GM23248 (cell line): Measurements from ENCODE around the gene ISL1. TPM values are rescaled to one million over a fixed set of nuclear protein-coding genes. Genes with fewer than 3 reads are reported as not detected.

Source experiments
- DNase-seq: peaks from one replicate; pipeline ENCODE4 v3.0.0-alpha.2; 2015
- H2AFZ ChIP-seq: fragments of 200-600 bp; sonication (generic); 2 replicates; pipeline ENCODE4 v1.6.1; 2016; ENCODE audit warnings: antibody characterized with exemption
- H3F3A ChIP-seq: fragments of 200-600 bp; sonication (generic); 2 replicates; pipeline ENCODE4 v1.6.1; 2016; ENCODE audit warnings: mild to moderate bottlenecking, antibody characterized with exemption, mixed run types; ENCODE audit not compliant: insufficient read depth
- H3K27ac ChIP-seq: fragments of 200-600 bp; sonication (generic); 2 replicates; pipeline ENCODE4 v1.5.1; 2016; ENCODE audit warnings: mild to moderate bottlenecking
- H3K27me3 ChIP-seq: fragments of 200-600 bp; sonication (generic); replicated peaks from 2 replicates; pipeline ENCODE4 v1.6.1; 2016; ENCODE audit warnings: mild to moderate bottlenecking; ENCODE audit not compliant: insufficient read depth
- H3K36me3 ChIP-seq: fragments of 200-600 bp; sonication (generic); 2 replicates; pipeline ENCODE4 v1.6.1; 2016; ENCODE audit warnings: low read depth, mild to moderate bottlenecking
- H3K4me1 ChIP-seq: fragments of 200-600 bp; sonication (generic); 2 replicates; pipeline ENCODE4 v1.6.1; 2016; ENCODE audit warnings: mild to moderate bottlenecking; ENCODE audit not compliant: insufficient read depth
- H3K4me2 ChIP-seq: fragments of 200-600 bp; sonication (generic); one replicate; pipeline ENCODE4 v1.6.1; 2016; ENCODE audit warnings: mild to moderate bottlenecking; ENCODE audit not compliant: unreplicated experiment
- H3K4me3 ChIP-seq: fragments of 200-600 bp; sonication (generic); 2 replicates; pipeline ENCODE4 v1.5.1; 2016; ENCODE audit warnings: mild to moderate bottlenecking
- H3K79me2 ChIP-seq: fragments of 200-600 bp; sonication (generic); 2 replicates; pipeline ENCODE4 v1.6.1; 2016; ENCODE audit warnings: mild to moderate bottlenecking; ENCODE audit not compliant: insufficient read depth
- H3K9ac ChIP-seq: fragments of 200-600 bp; sonication (generic); 2 replicates; pipeline ENCODE4 v1.6.1; 2016; ENCODE audit warnings: mild to moderate bottlenecking
- H3K9me2 ChIP-seq: fragments of 200-600 bp; sonication (generic); 2 replicates; pipeline ENCODE4 v1.6.1; 2016; ENCODE audit warnings: mixed run types, mild to moderate bottlenecking, moderate library complexity; ENCODE audit not compliant: insufficient read depth
- H3K9me3 ChIP-seq: fragments of 200-600 bp; sonication (generic); one replicate; pipeline ENCODE4 v1.6.1; 2017; ENCODE audit warnings: low read depth
- H4K20me1 ChIP-seq: fragments of 200-600 bp; sonication (generic); 2 replicates; pipeline ENCODE4 v1.6.0; 2016; ENCODE audit not compliant: insufficient read depth
- EZH2 ChIP-seq: fragments of 200-600 bp; sonication (generic); IDR thresholded peaks from 2 replicates; pipeline ENCODE4 v1.6.1; 2018; ENCODE audit warnings: antibody characterized with exemption, mild to moderate bottlenecking; ENCODE audit not compliant: insufficient read depth, poor library complexity, severe bottlenecking
- EZH2phosphoT487 ChIP-seq: fragments of 200-600 bp; sonication (generic); IDR thresholded peaks from 2 replicates; pipeline ENCODE4 v1.6.1; 2018; ENCODE audit warnings: antibody characterized with exemption, moderate library complexity, mild to moderate bottlenecking, low read depth; ENCODE audit not compliant: insufficient read depth
- WGBS, 2 experiments: methylation state at CpG; one replicate each; pipeline ENCODE4 v1.1.6; 2015 to 2017; ENCODE audit warnings: low lambda C conversion rate in 2 of 2, low coverage in 1 of 2; ENCODE audit errors: missing lambda C conversion rate in 2 of 2; 5-methylcytosine and 5-hydroxymethylcytosine counted together
- in situ Hi-C: fragments of 300-500 bp; cut with MboI; formaldehyde crosslinking; loops from 2 replicates; pipeline ENCODE4 v1.15.0; 2020
- polyA plus RNA-seq: library from polyadenylated mRNA; unstranded; fragments of >200 nt; fragmentation: Nextera tagmentation; extraction: Ambion mirVana; gene quantifications from 2 replicates; pipeline ENCODE4 v1.2.1, GENCODE V29; 2016
- total RNA-seq: library from RNA; depleted of rRNA; stranded (reverse); fragments of >200 nt; shearing (Covaris generic); gene quantifications from 2 replicates; pipeline ENCODE4 v1.2.3, GENCODE V29; 2014; rRNA removed

Gene ISL1
- not detected in 2 replicates for total RNA-seq
- polyA plus RNA-seq: not detected in 2 replicates

DNA sequence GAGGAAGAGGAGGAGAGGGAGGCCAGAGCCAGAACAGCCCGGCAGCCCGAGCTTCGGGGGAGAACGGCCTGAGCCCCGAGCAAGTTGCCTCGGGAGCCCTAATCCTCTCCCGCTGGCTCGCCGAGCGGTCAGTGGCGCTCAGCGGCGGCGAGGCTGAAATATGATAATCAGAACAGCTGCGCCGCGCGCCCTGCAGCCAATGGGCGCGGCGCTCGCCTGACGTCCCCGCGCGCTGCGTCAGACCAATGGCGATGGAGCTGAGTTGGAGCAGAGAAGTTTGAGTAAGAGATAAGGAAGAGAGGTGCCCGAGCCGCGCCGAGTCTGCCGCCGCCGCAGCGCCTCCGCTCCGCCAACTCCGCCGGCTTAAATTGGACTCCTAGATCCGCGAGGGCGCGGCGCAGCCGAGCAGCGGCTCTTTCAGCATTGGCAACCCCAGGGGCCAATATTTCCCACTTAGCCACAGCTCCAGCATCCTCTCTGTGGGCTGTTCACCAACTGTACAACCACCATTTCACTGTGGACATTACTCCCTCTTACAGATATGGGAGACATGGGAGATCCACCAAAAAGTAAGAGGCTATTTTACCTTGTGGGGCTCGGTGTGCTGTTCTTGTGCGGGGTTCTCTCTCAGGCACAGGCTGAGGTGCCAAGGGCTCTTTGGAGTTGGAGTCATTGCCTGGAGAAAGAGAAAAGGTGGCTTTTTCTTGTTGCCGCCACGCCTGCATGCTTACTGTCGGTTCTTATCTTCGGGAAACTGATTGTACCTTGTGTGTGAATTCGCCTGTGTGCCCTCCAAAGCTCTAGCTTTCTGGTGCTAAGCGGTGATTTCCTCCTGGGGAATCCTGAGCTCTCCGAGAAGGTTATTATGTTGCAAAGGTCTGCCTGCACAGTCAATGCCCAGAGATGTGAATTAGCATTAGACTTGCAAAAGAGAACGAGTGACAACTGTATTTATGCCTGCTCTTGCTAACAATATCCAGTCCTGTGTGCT, at the start of gene ISL1:
Gene ISL1 (plus strand): TSS at position 318 of the 991 bp plus-strand sequence. CDS start 224 bp downstream, at position 542.
- peak; percentile 74 for DNase-seq
- Histone ChIP-seq H4K20me1 (no peaks in the 10 kb centered on the region), H3K27me3 (peaks cover 92% of the 10 kb centered on the region), H3K4me3 (peak within 1 kb of the TSS; percentile 68), H2AFZ (peak within 1 kb of the TSS; percentile 88), H3K9me2 (no peaks in the 10 kb centered on the region), H3F3A (no peaks in the 10 kb centered on the region), H3K9ac (no peak within 1 kb of the TSS), H3K36me3 (no peaks in the 10 kb centered on the region), H3K4me2 (peak within 1 kb of the TSS; percentile 78), H3K4me1 (no peaks in the 10 kb centered on the region), H3K9me3 (no peaks in the 10 kb centered on the region), H3K27ac (no peak within 1 kb of the TSS), H3K79me2 (no peaks in the 10 kb centered on the region)
- WGBS, 2 experiments: 2 to 4% methylated on average over 57 of the region's 57 CpGs
- in situ Hi-C loops: no loop called here
- TF ChIP-seq EZH2phosphoT487 (no peak), EZH2 (no peak)

DNA sequence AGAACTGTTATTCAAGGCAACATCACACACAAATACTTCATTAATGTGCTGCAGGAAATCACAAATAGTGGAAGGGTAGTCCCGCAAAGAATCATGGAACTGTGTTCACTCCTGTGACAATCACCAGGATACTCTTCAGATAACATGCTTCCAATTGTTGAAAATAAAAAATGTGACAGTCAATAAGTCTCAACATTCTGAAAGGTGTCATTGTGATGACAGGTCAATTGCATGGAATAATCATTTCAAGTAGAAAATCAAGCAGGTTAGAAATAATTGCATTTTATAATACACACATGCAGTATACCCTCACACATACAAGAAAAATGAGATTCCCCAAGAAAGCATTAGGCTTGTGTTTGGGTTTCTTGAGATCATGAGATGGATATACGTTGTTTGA, 46.4 kb upstream of the ISL1 start:
- in situ Hi-C loops: no loop called here
- Histone ChIP-seq H3K4me2 (no peak overlapping the region), H3K27me3 (no peaks in the 10 kb centered on the region), H3K9ac (no peak overlapping the region), H3K36me3 (no peaks in the 10 kb centered on the region), H3K4me3 (no peak overlapping the region), H3K9me3 (no peaks in the 10 kb centered on the region), H3K27ac (no peak overlapping the region), H3K79me2 (no peaks in the 10 kb centered on the region), H3K4me1 (no peaks in the 10 kb centered on the region), H3F3A (no peaks in the 10 kb centered on the region), H3K9me2 (no peaks in the 10 kb centered on the region), H2AFZ (no peak overlapping the region), H4K20me1 (no peaks in the 10 kb centered on the region)
- WGBS, 2 experiments: 37 to 43% methylated on average over 2 of the region's 2 CpGs
- no peak for TF ChIP-seq EZH2
- no peak for TF ChIP-seq EZH2phosphoT487
- no peak for DNase-seq

- Histone ChIP-seq H3K27ac (no peak overlapping the region), H3K36me3 (no peaks in the 10 kb centered on the region), H3K9ac (no peak overlapping the region), H3K9me3 (no peaks in the 10 kb centered on the region), H3K4me3 (no peak overlapping the region), H3K4me1 (no peaks in the 10 kb centered on the region), H2AFZ (no peak overlapping the region), H3K79me2 (no peaks in the 10 kb centered on the region), H3K27me3 (no peaks in the 10 kb centered on the region), H3K9me2 (no peaks in the 10 kb centered on the region), H3K4me2 (no peak overlapping the region), H3F3A (no peaks in the 10 kb centered on the region), H4K20me1 (no peaks in the 10 kb centered on the region)
- TF ChIP-seq EZH2phosphoT487 (no peak), EZH2 (no peak)
- in situ Hi-C loops: no loop called here
- WGBS, 2 experiments: 15 to 17% methylated on average over 2 of the region's 2 CpGs
- DNase-seq: peak; percentile 4
Measured at GRCh38 chr5:51345106-51345505, 38.1 kb upstream of the ISL1 start.

GRCh38 chr5:51347157-51347556, 36.1 kb upstream of the ISL1 start:
- Histone ChIP-seq H2AFZ (no peak overlapping the region), H4K20me1 (no peaks in the 10 kb centered on the region), H3K4me2 (no peak overlapping the region), H3K9me3 (no peaks in the 10 kb centered on the region), H3K36me3 (no peaks in the 10 kb centered on the region), H3K27me3 (no peaks in the 10 kb centered on the region), H3K9me2 (no peaks in the 10 kb centered on the region), H3K79me2 (no peaks in the 10 kb centered on the region), H3F3A (no peaks in the 10 kb centered on the region), H3K27ac (no peak overlapping the region), H3K9ac (no peak overlapping the region), H3K4me1 (no peaks in the 10 kb centered on the region), H3K4me3 (no peak overlapping the region)
- TF ChIP-seq EZH2phosphoT487 (no peak), EZH2 (no peak)
- 8 to 11% methylated on average over 1 of the region's 1 CpG for WGBS, 2 experiments
- DNase-seq: no peak
- in situ Hi-C loops: no loop called here
